Mesenchymal stem cell (in vitro differentiated cells and primary cell): ENCODE results near the gene GLI3.
A peak's percentile ranks its signal among the peaks of the same experiment; 100 is the strongest.

Source experiments
- DNase-seq: peaks from one replicate; pipeline ENCODE4 v3.0.0-alpha.2; 2013
- H2AFZ ChIP-seq: one replicate; pipeline ENCODE4 v1.6.1; 2013; ENCODE audit warnings: low read depth, mild to moderate bottlenecking, control low read depth, inconsistent platforms, low read length, moderate library complexity
- H2AK5ac ChIP-seq: 2 replicates; pipeline ENCODE4 v1.6.1; 2013; ENCODE audit warnings: low read length, moderate library complexity, mild to moderate bottlenecking, inconsistent platforms; ENCODE audit not compliant: severe bottlenecking
- H2BK120ac ChIP-seq: one replicate; pipeline ENCODE4 v1.6.1; 2013; ENCODE audit warnings: low read depth, mild to moderate bottlenecking, inconsistent platforms, low read length, moderate library complexity
- H2BK12ac ChIP-seq, 2 experiments: one replicate each; pipeline ENCODE4 v1.6.1; 2013; ENCODE audit warnings: inconsistent platforms in 2 of 2, low read length in 2 of 2, mild to moderate bottlenecking in 2 of 2, moderate library complexity in 2 of 2, control low read depth in 1 of 2
- H2BK15ac ChIP-seq: one replicate; pipeline ENCODE4 v1.6.1; 2013; ENCODE audit warnings: mild to moderate bottlenecking, low read depth, inconsistent platforms; ENCODE audit not compliant: poor library complexity, severe bottlenecking
- H2BK5ac ChIP-seq: 2 replicates; pipeline ENCODE4 v1.6.1; 2013; ENCODE audit warnings: low read depth, mild to moderate bottlenecking, low read length, control low read depth, inconsistent platforms; ENCODE audit not compliant: poor library complexity, severe bottlenecking
- H3K14ac ChIP-seq, 2 experiments: one replicate each; pipeline ENCODE4 v1.6.1; 2013; ENCODE audit warnings: inconsistent platforms in 2 of 2, low read length in 2 of 2, control low read depth in 1 of 2, mild to moderate bottlenecking in 1 of 2, moderate library complexity in 1 of 2
- H3K18ac ChIP-seq, 2 experiments: one replicate each; pipeline ENCODE4 v1.6.1; 2013; ENCODE audit warnings: inconsistent platforms in 2 of 2, low read length in 2 of 2, control low read depth in 1 of 2, low read depth in 1 of 2, mild to moderate bottlenecking in 1 of 2
- H3K23ac ChIP-seq, 2 experiments: one replicate each; pipeline ENCODE4 v1.6.1; 2013; ENCODE audit warnings: inconsistent platforms in 2 of 2, low read length in 2 of 2, mild to moderate bottlenecking in 2 of 2, moderate library complexity in 2 of 2, control low read depth in 1 of 2
- H3K27ac ChIP-seq: 2 replicates; pipeline ENCODE4 v1.5.1; 2013; ENCODE audit warnings: mild to moderate bottlenecking, moderate library complexity, low read length, control low read depth, inconsistent platforms; ENCODE audit not compliant: poor library complexity, severe bottlenecking
- H3K27me3 ChIP-seq, 2 experiments: 2 replicates each; pipeline versions ENCODE4 v1.6.1 to v1.7.0; 2013; ENCODE audit warnings: low read length in 2 of 2, mild to moderate bottlenecking in 2 of 2, moderate library complexity in 2 of 2, control low read depth in 1 of 2, inconsistent platforms in 1 of 2; ENCODE audit not compliant: control insufficient read depth in 1 of 2, insufficient read depth in 1 of 2
- H3K36me3 ChIP-seq, 2 experiments: 2 replicates each; pipeline versions ENCODE4 v1.6.1 to v1.7.0; 2013; ENCODE audit warnings: low read length in 2 of 2, control low read depth in 1 of 2, inconsistent platforms in 1 of 2, low read depth in 1 of 2, mild to moderate bottlenecking in 1 of 2; ENCODE audit not compliant: insufficient read depth in 2 of 2, control insufficient read depth in 1 of 2
- H3K4ac ChIP-seq, 2 experiments: one replicate each; pipeline ENCODE4 v1.6.1; 2013; ENCODE audit warnings: inconsistent platforms in 2 of 2, low read length in 2 of 2, mild to moderate bottlenecking in 2 of 2, moderate library complexity in 2 of 2, control low read depth in 1 of 2, low read depth in 1 of 2
- H3K4me1 ChIP-seq: 2 replicates; pipeline ENCODE4 v1.6.1; 2013; ENCODE audit warnings: low read depth, low read length, control low read depth; ENCODE audit not compliant: control insufficient read depth, insufficient read depth
- H3K4me2 ChIP-seq: 2 replicates; pipeline ENCODE4 v1.6.1; 2013; ENCODE audit warnings: low read length, mild to moderate bottlenecking, inconsistent platforms; ENCODE audit not compliant: poor library complexity, severe bottlenecking
- H3K4me3 ChIP-seq, 2 experiments: 2 replicates each; pipeline versions ENCODE4 v1.5.1 to v1.7.0; 2013; ENCODE audit warnings: low read length in 2 of 2, mild to moderate bottlenecking in 2 of 2, control low read depth in 1 of 2, low read depth in 1 of 2; ENCODE audit not compliant: insufficient read depth in 1 of 2
- H3K79me1 ChIP-seq: replicated peaks from 2 replicates; pipeline ENCODE4 v1.6.1; 2013; ENCODE audit warnings: mild to moderate bottlenecking, control low read depth, low read length, inconsistent platforms; ENCODE audit not compliant: poor library complexity, severe bottlenecking
- H3K9ac ChIP-seq: 2 replicates; pipeline ENCODE4 v1.7.0; 2013; ENCODE audit warnings: mild to moderate bottlenecking, low read length, moderate library complexity
- H3K9me3 ChIP-seq: 2 replicates; pipeline ENCODE4 v1.7.0; 2013; ENCODE audit warnings: mild to moderate bottlenecking, low read length; ENCODE audit not compliant: control insufficient read depth
- H4K8ac ChIP-seq: one replicate; pipeline ENCODE4 v1.6.1; 2013; ENCODE audit warnings: inconsistent platforms, mild to moderate bottlenecking, low read length, moderate library complexity
- H4K91ac ChIP-seq: one replicate; pipeline ENCODE4 v1.6.1; 2013; ENCODE audit warnings: mild to moderate bottlenecking, low read length, inconsistent platforms
- WGBS: methylation state at CpG from one replicate; pipeline ENCODE4 v1.1.7; 2013; ENCODE audit warnings: mixed read lengths; 5-methylcytosine and 5-hydroxymethylcytosine counted together

GLI3 gene

GRCh38 chr7:42133321-42133720, 103.7 kb downstream of the GLI3 start:
- H4K8ac ChIP-seq: no peak overlapping the region
- no peak overlapping the region for H2BK12ac ChIP-seq
- H2AFZ ChIP-seq: no peak overlapping the region
- no peaks in the 10 kb centered on the region for H3K9me3 ChIP-seq
- no peaks in the 10 kb centered on the region for H3K27me3 ChIP-seq
- peaks cover 16% of the 10 kb centered on the region for H3K79me1 ChIP-seq
- no peak overlapping the region for H3K18ac ChIP-seq
- no peak overlapping the region for H3K14ac ChIP-seq
- H2BK5ac ChIP-seq: no peak overlapping the region
- H3K36me3 ChIP-seq: no peaks in the 10 kb centered on the region
- no peak overlapping the region for H4K91ac ChIP-seq
- H2BK15ac ChIP-seq: no peak overlapping the region
- no peak overlapping the region for H3K4me3 ChIP-seq
- no peak overlapping the region for H3K4ac ChIP-seq
- H3K4me2 ChIP-seq: no peak overlapping the region
- H2BK120ac ChIP-seq: no peak overlapping the region
- H3K9ac ChIP-seq: no peak overlapping the region
- no peak for DNase-seq
- WGBS: 84% methylated on average over 3 of the region's 3 CpGs
- H3K4me1 ChIP-seq: no peaks in the 10 kb centered on the region
- H2AK5ac ChIP-seq: no peak overlapping the region
- H3K23ac ChIP-seq: no peak overlapping the region
- H3K27ac ChIP-seq: no peak overlapping the region

GRCh38 chr7:42128703-42129102, 108.3 kb downstream of the GLI3 start:
- Histone ChIP-seq H3K9ac (no peak overlapping the region), H3K4ac (no peak overlapping the region), H3K14ac (no peak overlapping the region), H3K79me1 (peaks cover 8% of the 10 kb centered on the region), H3K36me3 (peaks cover 0 to 4% of the 10 kb centered on the region in 2 experiments), H4K91ac (no peak overlapping the region), H2BK5ac (no peak overlapping the region), H3K4me2 (no peak overlapping the region), H2AK5ac (no peak overlapping the region), H3K4me1 (no peaks in the 10 kb centered on the region), H3K4me3 (no peak overlapping the region), H2AFZ (no peak overlapping the region), H4K8ac (no peak overlapping the region), H3K18ac (peak overlapping the region in 1 of 2 experiments; percentile 9), H2BK15ac (no peak overlapping the region), H2BK120ac (no peak overlapping the region), H3K27me3 (no peaks in the 10 kb centered on the region), H2BK12ac (no peak overlapping the region), H3K23ac (no peak overlapping the region), H3K9me3 (no peaks in the 10 kb centered on the region), H3K27ac (no peak overlapping the region)
- DNase-seq: no peak
- WGBS: 93% methylated on average over 2 of the region's 2 CpGs

GRCh38 chr7:42127232-42127622, 109.8 kb downstream of the GLI3 start:
- H3K27me3 ChIP-seq: no peaks in the 10 kb centered on the region
- no peak overlapping the region for H2AK5ac ChIP-seq
- no peak overlapping the region for H2BK5ac ChIP-seq
- H3K36me3 ChIP-seq: peaks cover 0 to 4% of the 10 kb centered on the region in 2 experiments
- H2BK12ac ChIP-seq: no peak overlapping the region
- no peak overlapping the region for H3K4me2 ChIP-seq
- H4K8ac ChIP-seq: no peak overlapping the region
- H3K18ac ChIP-seq: no peak overlapping the region
- no peak overlapping the region for H2AFZ ChIP-seq
- H2BK15ac ChIP-seq: no peak overlapping the region
- H3K27ac ChIP-seq: no peak overlapping the region
- H3K4ac ChIP-seq: no peak overlapping the region
- H3K9me3 ChIP-seq: no peaks in the 10 kb centered on the region
- H3K9ac ChIP-seq: no peak overlapping the region
- H3K23ac ChIP-seq: no peak overlapping the region
- H3K14ac ChIP-seq: no peak overlapping the region
- no peaks in the 10 kb centered on the region for H3K4me1 ChIP-seq
- H3K4me3 ChIP-seq: no peak overlapping the region
- no peak for DNase-seq
- H4K91ac ChIP-seq: no peak overlapping the region
- peaks cover 10% of the 10 kb centered on the region for H3K79me1 ChIP-seq
- H2BK120ac ChIP-seq: no peak overlapping the region

GRCh38 chr7:42126475-42127231, 110.4 kb downstream of the GLI3 start:
- no peak overlapping the region for H3K14ac ChIP-seq
- no peak overlapping the region for H2BK15ac ChIP-seq
- peaks cover 0 to 4% of the 10 kb centered on the region in 2 experiments for H3K36me3 ChIP-seq
- H4K91ac ChIP-seq: no peak overlapping the region
- no peak overlapping the region for H2AK5ac ChIP-seq
- no peaks in the 10 kb centered on the region for H3K9me3 ChIP-seq
- no peak for DNase-seq
- peak overlapping the region; percentile 6 for H3K9ac ChIP-seq
- no peaks in the 10 kb centered on the region for H3K27me3 ChIP-seq
- H3K79me1 ChIP-seq: peaks cover 10% of the 10 kb centered on the region
- 90% methylated on average over 6 of the region's 6 CpGs for WGBS
- H3K4me1 ChIP-seq: no peaks in the 10 kb centered on the region
- no peak overlapping the region for H3K23ac ChIP-seq
- H2BK5ac ChIP-seq: no peak overlapping the region
- no peak overlapping the region for H4K8ac ChIP-seq
- no peak overlapping the region for H2BK120ac ChIP-seq
- H3K4ac ChIP-seq: no peak overlapping the region
- H2BK12ac ChIP-seq: no peak overlapping the region
- H3K18ac ChIP-seq: no peak overlapping the region
- no peak overlapping the region for H3K27ac ChIP-seq
- no peak overlapping the region for H3K4me3 ChIP-seq
- H3K4me2 ChIP-seq: no peak overlapping the region
- no peak overlapping the region for H2AFZ ChIP-seq
